Stimulated activated CD4-positive, alpha-beta T cell treated with anti-CD3 and anti-CD28 coated beads, TNF-alpha, amount 100 ng/mL, for 24 hours (primary cell): ENCODE measurements around the gene PTPRT.

Source experiments
- DNase-seq, 3 experiments: peaks; one replicate each; pipeline ENCODE4 v3.0.0-alpha.2; 2020; ENCODE audit warnings: low read depth in 3 of 3

Gene PTPRT

DNA sequence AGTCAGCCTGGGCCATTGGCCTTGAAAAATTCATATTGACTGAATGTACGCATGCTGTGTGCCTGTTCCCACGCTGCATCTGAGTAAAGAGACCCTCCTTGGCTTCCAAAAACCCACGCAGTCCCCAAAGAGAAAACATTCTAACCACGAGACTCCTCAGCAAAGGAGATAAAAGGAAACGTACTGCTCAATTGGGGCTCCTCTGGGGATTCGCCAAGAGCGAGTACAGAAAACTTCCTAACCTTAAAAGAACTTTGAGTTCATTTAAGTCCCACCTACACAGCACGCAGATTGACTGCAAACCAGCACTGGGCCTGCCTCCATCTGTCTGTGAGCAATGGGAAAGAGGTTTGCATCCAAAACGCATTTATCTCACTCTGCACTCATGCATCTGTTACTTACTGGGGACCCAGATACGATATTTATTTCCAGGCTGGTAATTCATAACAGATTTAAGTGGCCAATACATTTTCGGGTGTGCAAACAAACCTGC, 1065.7 kb downstream of the PTPRT start:
- DNase-seq, result no peak

DNA sequence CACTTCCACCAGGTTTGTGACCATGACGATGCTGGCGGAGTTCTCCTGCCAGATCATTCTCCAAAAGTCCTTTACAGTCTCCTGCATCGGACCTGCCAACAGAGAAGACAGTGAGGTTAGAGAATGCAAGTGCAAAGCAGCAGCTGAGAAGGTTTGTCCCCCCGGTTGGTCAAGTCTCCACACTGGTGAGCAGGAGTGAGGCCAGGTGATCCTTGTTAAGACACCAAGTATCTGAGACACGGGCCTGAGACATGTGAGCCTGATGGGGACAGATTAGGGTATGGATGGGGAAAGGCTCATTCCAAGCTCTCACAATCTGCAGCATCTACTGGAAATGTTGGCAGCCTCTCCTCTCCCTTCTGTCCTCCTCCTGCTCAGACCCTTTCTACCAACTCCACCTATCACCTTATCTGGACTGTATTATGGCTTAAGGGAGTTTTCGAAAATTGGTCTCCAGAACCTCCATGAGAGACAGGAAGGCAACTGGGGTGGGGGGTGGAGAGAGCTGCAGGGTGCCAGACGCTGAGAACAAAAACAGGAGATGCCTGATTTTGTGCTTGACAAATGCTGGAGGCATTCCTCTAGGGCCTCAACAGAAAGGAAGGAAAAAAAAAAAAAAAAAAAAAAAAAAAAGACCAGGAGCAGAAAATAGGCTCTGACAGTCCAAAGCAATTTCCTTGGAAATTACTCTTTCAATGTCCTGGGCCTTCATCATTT, 1071.1 kb downstream of the PTPRT start:
- DNase-seq, result no peak

DNA sequence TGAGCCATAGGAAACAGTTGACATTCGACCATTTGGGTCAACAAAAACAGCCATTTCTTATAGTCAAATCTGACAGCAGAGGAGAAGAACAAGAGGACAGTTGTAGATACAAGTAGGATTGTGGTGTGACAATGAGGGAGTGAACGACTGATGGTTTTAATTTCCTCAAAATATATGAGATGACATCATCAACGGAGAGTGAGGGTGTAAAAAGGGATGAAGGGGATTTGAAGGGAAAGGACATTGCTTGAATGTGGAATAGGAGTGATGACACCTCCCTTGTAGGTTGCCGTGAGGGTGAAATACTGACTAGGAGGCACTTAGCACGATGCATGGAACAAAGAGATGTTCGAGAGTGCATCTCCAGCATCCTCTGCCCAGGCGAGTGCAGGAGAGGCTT, 1071.7 kb downstream of the PTPRT start:
- no peak for DNase-seq

- no peak for DNase-seq
Observed at GRCh38 chr20:42113236-42113635, 1076.5 kb downstream of the PTPRT start.

GRCh38 chr20:42112161-42112560, 1077.5 kb downstream of the PTPRT start:
- DNase-seq, result no peak

- no peak for DNase-seq
Observed at GRCh38 chr20:42111349-42111748, 1078.4 kb downstream of the PTPRT start.

GRCh38 chr20:42110301-42110700, 1079.4 kb downstream of the PTPRT start:
- DNase-seq, result no peak

GRCh38 chr20:42102000-42102399, 1087.7 kb downstream of the PTPRT start:
- no peak for DNase-seq

GRCh38 chr20:42100137-42100704, 1089.5 kb downstream of the PTPRT start:
- DNase-seq, result no peak

GRCh38 chr20:42099101-42099500, 1090.6 kb downstream of the PTPRT start:
- DNase-seq, result no peak

DNA sequence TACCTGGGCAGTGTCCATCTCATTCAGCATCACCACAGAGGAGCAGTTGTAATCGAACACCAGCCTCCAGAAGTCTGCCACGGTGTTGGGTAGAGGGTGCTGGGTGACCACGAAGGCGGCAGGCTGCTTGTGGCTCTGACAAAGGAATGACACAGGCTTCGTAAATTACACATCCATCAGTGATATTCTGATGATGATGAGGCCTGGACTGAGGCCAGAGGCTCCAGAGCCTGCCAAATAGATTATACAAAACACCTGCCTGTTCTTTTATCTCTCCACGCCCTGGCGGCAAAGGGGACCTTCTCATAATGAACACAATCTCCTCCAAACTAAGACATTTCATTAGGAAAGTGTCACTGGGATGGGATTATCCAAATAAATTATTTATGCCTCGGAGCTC, 1091.3 kb downstream of the PTPRT start:
- DNase-seq, result no peak

- no peak for DNase-seq
Observed at GRCh38 chr20:42097741-42098140, 1092.0 kb downstream of the PTPRT start.

GRCh38 chr20:42095221-42095620, 1094.5 kb downstream of the PTPRT start:
- DNase-seq, result no peak

GRCh38 chr20:42093542-42094440, 1095.9 kb downstream of the PTPRT start:
- no peak for DNase-seq

- DNase-seq, result no peak
Observed at GRCh38 chr20:42093041-42093440, 1096.7 kb downstream of the PTPRT start.

DNA sequence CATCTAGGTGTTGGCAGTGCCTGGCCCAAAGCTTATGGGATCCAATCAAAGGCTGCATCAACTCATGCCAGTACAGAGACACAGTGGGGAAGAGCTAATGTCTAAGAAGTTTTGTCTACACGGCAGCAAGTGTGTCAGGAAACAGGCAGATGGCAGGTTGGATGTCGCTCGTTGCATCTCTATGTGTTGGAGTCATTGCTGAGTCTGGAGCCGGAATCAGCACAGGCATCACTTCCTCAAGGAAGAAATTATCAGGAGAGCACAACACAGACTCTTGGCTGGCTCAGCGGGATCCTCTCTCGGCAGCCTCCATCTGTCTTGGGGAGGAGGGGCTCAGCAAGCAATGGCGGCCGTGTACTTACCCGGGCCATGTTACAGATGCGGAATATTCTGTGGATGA, 1104.3 kb downstream of the PTPRT start:
- DNase-seq, result no peak

DNA sequence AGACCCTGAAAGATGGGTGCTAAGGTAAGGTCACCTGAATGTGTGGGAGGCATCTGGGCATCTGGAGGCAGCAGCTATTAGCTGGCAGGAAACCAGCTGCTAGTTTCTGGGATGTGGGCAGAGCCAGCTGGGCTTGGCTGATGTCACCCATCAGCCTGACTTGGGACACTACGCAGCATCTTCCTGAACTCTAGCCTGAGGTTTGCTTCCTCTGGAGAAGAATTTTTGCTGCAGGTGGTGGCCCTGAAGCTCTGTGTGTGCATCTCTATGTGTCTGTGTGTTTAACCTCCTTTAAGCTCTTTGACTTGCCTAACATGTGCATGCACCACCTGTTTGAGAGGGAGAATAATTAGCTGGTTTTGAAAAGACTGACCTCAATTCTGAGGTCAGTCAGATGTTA, 1106.4 kb downstream of the PTPRT start:
- no peak for DNase-seq

DNA sequence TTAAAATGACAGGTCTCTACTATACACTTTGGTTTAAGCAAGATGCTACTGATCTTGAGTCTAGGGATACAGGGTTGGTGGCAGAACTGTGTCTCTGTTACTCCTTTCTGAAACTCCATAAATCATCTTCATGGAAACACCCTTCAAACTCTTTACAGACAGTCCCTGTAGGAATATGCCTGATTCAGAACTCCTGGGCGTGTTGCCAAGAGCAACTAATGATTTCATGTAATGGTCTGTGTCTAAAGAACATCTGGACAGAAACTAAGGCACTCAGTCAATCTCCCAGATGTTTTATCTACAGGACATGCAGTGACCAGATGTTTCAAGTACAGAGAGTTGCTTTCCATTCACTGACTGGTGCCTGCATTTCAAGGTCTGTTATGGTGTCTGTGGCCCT, 1107.1 kb downstream of the PTPRT start:
- DNase-seq, result no peak

DNA sequence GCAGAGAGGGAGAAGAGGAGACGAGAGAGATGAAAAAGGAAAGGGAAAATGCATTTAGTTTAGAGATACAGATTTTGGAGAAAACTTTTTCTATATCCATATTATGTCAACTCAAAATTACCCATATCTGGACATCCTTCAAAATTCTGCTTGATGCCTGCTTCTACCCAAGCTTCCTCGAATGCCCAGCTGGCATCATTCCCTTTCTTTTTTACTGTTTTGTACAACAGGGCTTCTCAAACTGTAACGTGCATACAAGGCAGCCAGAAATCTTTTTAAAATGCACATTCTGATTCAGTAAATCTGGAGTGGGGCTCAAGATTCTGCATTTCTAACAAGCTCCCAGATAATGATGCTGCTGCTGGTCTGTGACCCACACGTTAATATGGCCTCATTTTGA, 1108.8 kb downstream of the PTPRT start:
- no peak for DNase-seq

- DNase-seq, result no peak
Observed at GRCh38 chr20:42074944-42075343, 1114.8 kb downstream of the PTPRT start.

DNA sequence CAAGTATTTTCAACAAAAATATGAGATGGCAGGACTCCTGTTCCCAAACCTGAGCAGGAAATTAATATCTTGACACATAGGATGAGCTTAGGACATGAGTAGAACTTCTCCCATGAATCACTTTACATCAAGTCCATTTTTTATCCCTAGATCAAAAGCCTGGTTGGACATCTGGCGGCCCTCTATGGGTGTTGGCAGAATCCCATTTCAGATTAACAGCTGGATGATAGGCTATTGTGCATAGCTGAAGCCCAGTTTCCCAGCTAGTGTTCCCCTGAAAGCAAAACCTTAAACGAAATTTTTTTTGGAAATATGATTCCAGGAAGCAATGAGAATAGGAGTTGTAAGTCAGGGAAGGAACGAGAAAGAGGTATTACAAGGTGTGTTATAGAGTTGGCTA, 1122.1 kb downstream of the PTPRT start:
- DNase-seq, result no peak

DNA sequence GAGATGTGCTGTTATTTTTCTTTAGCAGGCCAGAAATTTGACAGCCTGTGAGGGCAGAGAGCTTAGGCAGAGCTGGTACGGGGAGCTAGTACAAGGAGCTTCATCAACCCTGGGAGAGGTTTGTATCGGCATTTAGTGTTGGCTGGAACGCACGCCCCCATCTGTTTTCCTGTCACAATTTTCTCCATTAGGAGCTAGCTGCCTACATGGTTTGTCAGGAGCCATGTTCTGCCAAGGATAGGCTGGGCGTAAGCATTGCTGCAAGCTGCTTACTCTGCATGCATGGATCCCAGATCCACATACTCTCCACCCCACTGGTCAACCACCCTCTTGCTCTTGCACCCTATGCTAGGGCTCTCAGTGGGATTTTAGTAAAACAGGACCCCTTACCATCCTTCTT, 1122.5 kb downstream of the PTPRT start:
- no peak for DNase-seq

GRCh38 chr20:42063141-42063540, 1126.6 kb downstream of the PTPRT start:
- DNase-seq, result no peak
